Measurements from ENCODE around the gene MCF2. TPM values are rescaled to one million over a fixed set of nuclear protein-coding genes. Genes with fewer than 3 reads are reported as not detected.

The MCF2 gene
- total RNA-seq, 3 donors from 2014 or later: 0.16 TPM; not detected in 2

- peaks cover 0 to 47% of the 10 kb centered on the region in 2 donors for H3K27me3 ChIP-seq
- H3K9me3 ChIP-seq: no peaks in the 10 kb centered on the region
- no peak overlapping the region for H3K27ac ChIP-seq
- intact Hi-C loops (cut with DNase I; ENCODE audit: low total_unique reads): no loop called here
- no peak for DNase-seq (ENCODE audit: low spot score in 2 of 2)
- H3K4me3 ChIP-seq: no peak overlapping the region
- H3K36me3 ChIP-seq: no peaks in the 10 kb centered on the region
- no peaks in the 10 kb centered on the region for H3K4me1 ChIP-seq
- no peak for TF ChIP-seq CTCF (IDR thresholded peaks at IDR 0.05)
- TF ChIP-seq POLR2A (IDR thresholded peaks at IDR 0.05): no peak
Observed at GRCh38 chrX:139554376-139554775, 153.6 kb downstream of the MCF2 start.

GRCh38 chrX:139544591-139544990 is 163.4 kb downstream of the MCF2 start:
- Histone ChIP-seq H3K4me1 (no peaks in the 10 kb centered on the region), H3K9me3 (no peaks in the 10 kb centered on the region), H3K36me3 (no peaks in the 10 kb centered on the region), H3K4me3 (no peak overlapping the region), H3K27ac (no peak overlapping the region), H3K27me3 (peaks cover 0 to 16% of the 10 kb centered on the region in 2 donors)
- DNase-seq (ENCODE audit: low spot score in 2 of 2): no peak
- TF ChIP-seq POLR2AphosphoS5 (IDR thresholded peaks at IDR 0.05): no peak
- no peak for TF ChIP-seq POLR2A (IDR thresholded peaks at IDR 0.05)
- TF ChIP-seq CTCF (IDR thresholded peaks at IDR 0.05): no peak
- intact Hi-C loops (cut with DNase I; ENCODE audit: low total_unique reads): no loop called here

GRCh38 chrX:139543920-139544319 is 164.0 kb downstream of the MCF2 start:
- TF ChIP-seq POLR2A (IDR thresholded peaks at IDR 0.05) (no peak), POLR2AphosphoS5 (IDR thresholded peaks at IDR 0.05) (no peak), CTCF (IDR thresholded peaks at IDR 0.05) (no peak)
- intact Hi-C loops (cut with DNase I; ENCODE audit: low total_unique reads): no loop called here

GRCh38 chrX:139542652-139543051 is 165.3 kb downstream of the MCF2 start:
- intact Hi-C loops (cut with DNase I; ENCODE audit: low total_unique reads): no loop called here
- Histone ChIP-seq H3K4me3 (no peak overlapping the region), H3K4me1 (no peaks in the 10 kb centered on the region), H3K27me3 (peaks cover 0 to 7% of the 10 kb centered on the region in 2 donors), H3K9me3 (no peaks in the 10 kb centered on the region), H3K36me3 (no peaks in the 10 kb centered on the region), H3K27ac (no peak overlapping the region)
- TF ChIP-seq CTCF (IDR thresholded peaks at IDR 0.05) (no peak), POLR2AphosphoS5 (IDR thresholded peaks at IDR 0.05) (no peak), POLR2A (IDR thresholded peaks at IDR 0.05) (no peak)
- DNase-seq (ENCODE audit: low spot score in 2 of 2): no peak

More at GRCh38 chrX:139543920-139544319, 164.0 kb downstream of the MCF2 start:
- H3K27ac ChIP-seq: no peak overlapping the region
- no peak overlapping the region for H3K4me3 ChIP-seq
- no peaks in the 10 kb centered on the region for H3K36me3 ChIP-seq
- no peak for DNase-seq (ENCODE audit: low spot score in 2 of 2)
- H3K4me1 ChIP-seq: no peaks in the 10 kb centered on the region
- H3K9me3 ChIP-seq: no peaks in the 10 kb centered on the region
- H3K27me3 ChIP-seq: peaks cover 0 to 15% of the 10 kb centered on the region in 2 donors

GRCh38 chrX:139538907-139539790 is 168.8 kb downstream of the MCF2 start:
- TF ChIP-seq CTCF (IDR thresholded peaks at IDR 0.05) (no peak), POLR2A (IDR thresholded peaks at IDR 0.05) (no peak), POLR2AphosphoS5 (IDR thresholded peaks at IDR 0.05) (no peak)
- Histone ChIP-seq H3K4me1 (no peaks in the 10 kb centered on the region), H3K4me3 (no peak overlapping the region), H3K9me3 (no peaks in the 10 kb centered on the region), H3K36me3 (no peaks in the 10 kb centered on the region), H3K27me3 (peaks cover 0 to 3% of the 10 kb centered on the region in 2 donors), H3K27ac (no peak overlapping the region)
- intact Hi-C loops (cut with DNase I; ENCODE audit: low total_unique reads): no loop called here
- no peak for DNase-seq (ENCODE audit: low spot score in 2 of 2)
